Muscle of leg (tissue), 11 donors: ENCODE data around the gene EEF1AKMT3. TPM values are rescaled to one million over a fixed set of nuclear protein-coding genes. Genes with fewer than 3 reads are reported as not detected.
A peak's percentile ranks its signal among the peaks of the same experiment; 100 is the strongest.
"Not testable (repeated sequence)": the region's sequence is repeated elsewhere in the genome, so short reads cannot be mapped to it uniquely, and the experiment has no call there.

Source experiments
- DNase-seq: peaks from one replicate; pipeline ENCODE4 v3.0.0; 2013
- H3K27ac ChIP-seq: one replicate; pipeline ENCODE4 v1.5.1; 2013; ENCODE audit warnings: mild to moderate bottlenecking, low read length, control low read depth
- H3K27me3 ChIP-seq: one replicate; pipeline ENCODE4 v1.6.1; 2013; ENCODE audit warnings: low read length; ENCODE audit not compliant: control insufficient read depth, insufficient read depth
- H3K36me3 ChIP-seq: one replicate; pipeline ENCODE4 v1.6.1; 2013; ENCODE audit warnings: low read length; ENCODE audit not compliant: control insufficient read depth, insufficient read depth
- H3K4me1 ChIP-seq: one replicate; pipeline ENCODE4 v1.6.1; 2013; ENCODE audit warnings: low read length; ENCODE audit not compliant: control insufficient read depth, insufficient read depth
- H3K4me3 ChIP-seq: one replicate; pipeline ENCODE4 v1.5.1; 2013; ENCODE audit warnings: low read length, control low read depth
- H3K9me3 ChIP-seq: replicated peaks from 2 replicates; pipeline ENCODE4 v1.6.1; 2013; ENCODE audit warnings: low read depth, low read length; ENCODE audit not compliant: control insufficient read depth
- WGBS: methylation state at CpG from one replicate; pipeline ENCODE4 v1.1.5; 2013; ENCODE audit warnings: missing lambda C conversion rate; ENCODE audit not compliant: insufficient coverage; 5-methylcytosine and 5-hydroxymethylcytosine counted together
- polyA plus RNA-seq, 8 donors: library from polyadenylated mRNA; unstranded; fragments of 120-200 nt; gene quantifications; one replicate each; pipeline versions ENCODE4 v1.2.1 to v1.2.3, GENCODE V29; 2013; ENCODE audit warnings: inconsistent platforms in 1 of 8, low replicate concordance in 1 of 8; ENCODE audit not compliant: insufficient read length in 8 of 8, insufficient read depth in 1 of 8
- total RNA-seq: library from RNA; stranded (reverse); fragments of 120-200 nt; gene quantifications from one replicate; pipeline ENCODE4 v1.2.4, GENCODE V29; 2013

EEF1AKMT3 gene
- total and polyA plus RNA-seq, 9 donors, result 3.9 to 8.7 (median 6.9) TPM

- Histone ChIP-seq H3K27me3 (peaks cover 57% of the 10 kb centered on the region), H3K4me1 (peaks cover 34% of the 10 kb centered on the region), H3K9me3 (no peaks in the 10 kb centered on the region), H3K36me3 (peaks cover 27% of the 10 kb centered on the region), H3K27ac (no peak within 1 kb of the TSS), H3K4me3 (no peak within 1 kb of the TSS)
- DNase-seq, result no peak
- under 1% methylated on average over 26 of the region's 38 CpGs for WGBS
Observed at GRCh38 chr12:57766464-57767304, 5.7 kb upstream of the EEF1AKMT3 start, which contains the start of gene CYP27B1. CYP27B1 (minus strand) TSS chr12:57767078; CDS start chr12:57767041, 37 bp downstream.

GRCh38 chr12:57767305-57767698 lies 5.1 kb upstream of the EEF1AKMT3 start:
- DNase-seq, result no peak
- Histone ChIP-seq H3K27ac (no peak overlapping the region), H3K9me3 (no peaks in the 10 kb centered on the region), H3K27me3 (peaks cover 57% of the 10 kb centered on the region), H3K4me1 (peaks cover 34% of the 10 kb centered on the region), H3K36me3 (peaks cover 27% of the 10 kb centered on the region), H3K4me3 (no peak overlapping the region)

GRCh38 chr12:57767876-57768275 lies 4.5 kb upstream of the EEF1AKMT3 start:
- no peak for DNase-seq
- H3K27me3 ChIP-seq, result peaks cover 55% of the 10 kb centered on the region
- H3K4me3 ChIP-seq, result no peak overlapping the region
- no peak overlapping the region for H3K27ac ChIP-seq
- peaks cover 27% of the 10 kb centered on the region for H3K36me3 ChIP-seq
- no peaks in the 10 kb centered on the region for H3K9me3 ChIP-seq
- peaks cover 35% of the 10 kb centered on the region for H3K4me1 ChIP-seq
- WGBS, result 80% methylated on average over 2 of the region's 3 CpGs

- peaks cover 39% of the 10 kb centered on the region for H3K27me3 ChIP-seq
- H3K4me3 ChIP-seq, result no peak overlapping the region
- H3K36me3 ChIP-seq, result peaks cover 27% of the 10 kb centered on the region
- peaks cover 43% of the 10 kb centered on the region for H3K4me1 ChIP-seq
- DNase-seq, result no peak
- no peaks in the 10 kb centered on the region for H3K9me3 ChIP-seq
- H3K27ac ChIP-seq, result no peak overlapping the region
- no CpG with 5 or more reads among the region's 11 CpGs for WGBS
Observed at GRCh38 chr12:57769594-57769993, 2.8 kb upstream of the EEF1AKMT3 start.

GRCh38 chr12:57770734-57771133 lies 1.7 kb upstream of the EEF1AKMT3 start:
- WGBS, result 83% methylated on average over 1 of the region's 4 CpGs
- H3K36me3 ChIP-seq, result peaks cover 32% of the 10 kb centered on the region
- H3K27me3 ChIP-seq, result peaks cover 27% of the 10 kb centered on the region
- H3K4me3 ChIP-seq, result no peak overlapping the region
- peaks cover 31% of the 10 kb centered on the region for H3K4me1 ChIP-seq
- no peak overlapping the region for H3K27ac ChIP-seq
- no peak for DNase-seq
- no peaks in the 10 kb centered on the region for H3K9me3 ChIP-seq

GRCh38 chr12:57771236-57771872 lies 1.1 kb upstream of the EEF1AKMT3 start:
- H3K36me3 ChIP-seq, result peaks cover 37% of the 10 kb centered on the region
- H3K9me3 ChIP-seq, result no peaks in the 10 kb centered on the region
- H3K4me3 ChIP-seq, result peak overlapping the region; percentile 84
- peak; percentile 98 for DNase-seq
- WGBS, result 0% methylated on average over 10 of the region's 16 CpGs
- H3K4me1 ChIP-seq, result peaks cover 25% of the 10 kb centered on the region
- H3K27ac ChIP-seq, result peak overlapping the region; percentile 99
- peaks cover 21% of the 10 kb centered on the region for H3K27me3 ChIP-seq

GRCh38 chr12:57771873-57772428 lies 463 bp upstream of the EEF1AKMT3 start, which contains the start of gene METTL1:
METTL1 (minus strand) TSS chr12:57772105; CDS start chr12:57772083, 22 bp downstream.
- peak within 1 kb of the TSS; percentile 84 for H3K4me3 ChIP-seq
- peak within 1 kb of the TSS; percentile 99 for H3K27ac ChIP-seq
- under 1% methylated on average over 25 of the region's 28 CpGs for WGBS
- DNase-seq, result peak; percentile 99
- peaks cover 15% of the 10 kb centered on the region for H3K27me3 ChIP-seq
- H3K9me3 ChIP-seq, result no peaks in the 10 kb centered on the region
- H3K4me1 ChIP-seq, result peaks cover 19% of the 10 kb centered on the region
- peaks cover 38% of the 10 kb centered on the region for H3K36me3 ChIP-seq

GRCh38 chr12:57774634-57775033 lies 2.2 kb downstream of the EEF1AKMT3 start:
- H3K27me3 ChIP-seq, H3K4me3 ChIP-seq, H3K27ac ChIP-seq, H3K9me3 ChIP-seq, DNase-seq: not testable (repeated sequence)
- Histone ChIP-seq H3K36me3 (peaks cover 22% of the 10 kb centered on the region), H3K4me1 (peaks cover 17% of the 10 kb centered on the region)
- 80% methylated on average over 2 of the region's 11 CpGs for WGBS

GRCh38 chr12:57775044-57775443 lies 2.6 kb downstream of the EEF1AKMT3 start:
- Histone ChIP-seq H3K9me3 (no peaks in the 10 kb centered on the region), H3K4me3 (no peak overlapping the region), H3K27me3 (no peaks in the 10 kb centered on the region), H3K4me1 (peaks cover 17% of the 10 kb centered on the region), H3K36me3 (peaks cover 20% of the 10 kb centered on the region), H3K27ac (no peak overlapping the region)
- WGBS, result no CpG with 5 or more reads among the region's 3 CpGs
- DNase-seq, result no peak
